Tibial nerve (tissue), 4 donors: ENCODE results near the gene PRKCD.

Experiments used
- EP300 ChIP-seq, 2 donors: sonication (generic); formaldehyde crosslinking; IDR thresholded peaks; one replicate each; pipeline ENCODE4 v1.6.1; 2017; ENCODE audit warnings: antibody characterized with exemption in 2 of 2, mild to moderate bottlenecking in 1 of 2
- POLR2A ChIP-seq, 2 donors: fragments of 450-650 bp; IDR thresholded peaks; one replicate each; pipeline ENCODE4 v1.6.1; 2017; ENCODE audit warnings: antibody characterized with exemption in 2 of 2, mild to moderate bottlenecking in 2 of 2, moderate library complexity in 2 of 2
- TF ChIP-seq, protein P1 (sequence below), 5 experiments: fragments of 200-600 bp in 3 of 5; fragments of 450-650 bp in 2 of 5; sonication (generic) in 3 of 5; IDR thresholded peaks; one replicate each; pipeline ENCODE4 v1.5.1; 2016 to 2019; ENCODE audit warnings: antibody characterized with exemption in 5 of 5, mild to moderate bottlenecking in 3 of 5, moderate library complexity in 2 of 5

DNA sequence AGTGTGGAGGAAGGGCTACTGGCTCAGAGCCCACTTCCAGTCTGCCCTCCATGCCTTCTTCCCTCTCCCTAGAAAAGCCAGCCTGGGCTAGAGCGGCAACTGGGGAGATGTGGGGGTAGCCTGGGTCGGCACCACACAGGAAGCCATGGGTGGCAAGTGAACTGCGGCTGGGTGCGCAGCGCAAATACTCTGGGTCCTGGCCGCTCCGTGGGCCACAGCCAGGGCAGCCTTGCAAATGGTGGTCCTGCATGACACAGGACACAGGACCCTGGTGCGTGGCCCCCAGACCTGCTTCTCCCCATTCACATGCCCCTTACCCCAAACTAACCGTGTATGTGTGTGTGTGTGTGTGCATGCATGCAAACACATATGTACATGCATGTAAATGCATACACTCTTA is 25.7 kb downstream of the PRKCD start:
- TF ChIP-seq EP300 (IDR thresholded peaks at IDR 0.05) (no peak), POLR2A (IDR thresholded peaks at IDR 0.05) (no peak)
- TF ChIP-seq, protein P1, sequence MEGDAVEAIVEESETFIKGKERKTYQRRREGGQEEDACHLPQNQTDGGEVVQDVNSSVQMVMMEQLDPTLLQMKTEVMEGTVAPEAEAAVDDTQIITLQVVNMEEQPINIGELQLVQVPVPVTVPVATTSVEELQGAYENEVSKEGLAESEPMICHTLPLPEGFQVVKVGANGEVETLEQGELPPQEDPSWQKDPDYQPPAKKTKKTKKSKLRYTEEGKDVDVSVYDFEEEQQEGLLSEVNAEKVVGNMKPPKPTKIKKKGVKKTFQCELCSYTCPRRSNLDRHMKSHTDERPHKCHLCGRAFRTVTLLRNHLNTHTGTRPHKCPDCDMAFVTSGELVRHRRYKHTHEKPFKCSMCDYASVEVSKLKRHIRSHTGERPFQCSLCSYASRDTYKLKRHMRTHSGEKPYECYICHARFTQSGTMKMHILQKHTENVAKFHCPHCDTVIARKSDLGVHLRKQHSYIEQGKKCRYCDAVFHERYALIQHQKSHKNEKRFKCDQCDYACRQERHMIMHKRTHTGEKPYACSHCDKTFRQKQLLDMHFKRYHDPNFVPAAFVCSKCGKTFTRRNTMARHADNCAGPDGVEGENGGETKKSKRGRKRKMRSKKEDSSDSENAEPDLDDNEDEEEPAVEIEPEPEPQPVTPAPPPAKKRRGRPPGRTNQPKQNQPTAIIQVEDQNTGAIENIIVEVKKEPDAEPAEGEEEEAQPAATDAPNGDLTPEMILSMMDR (IDR thresholded peaks at IDR 0.05) = no peak
